ENCODE measurements around the gene KIF24. TPM values are rescaled to one million over a fixed set of nuclear protein-coding genes. Genes with fewer than 3 reads are reported as not detected.

Gene KIF24
- total and polyA plus RNA-seq, 2 of the 8 experiments (the other 6 are each of a cell fraction or from before 2014, with no cell fraction given), result 2.7 to 3.9 TPM

- Histone ChIP-seq H3K36me3 (ENCODE audit: control insufficient read depth in 2 of 4, insufficient read depth in 4 of 4, low read length in 3 of 4) (peaks cover 0 to 7% (median 0%) of the 10 kb centered on the region in 4 experiments; a peak in 1 of 8 replicates), H3K56ac (replicated peaks; ENCODE audit: insufficient read length, low read depth, low read length) (no peak overlapping the region), H2BK12ac (ENCODE audit: low read depth, low read length) (no peak overlapping the region), H3K27ac (ENCODE audit: low read depth, low read length) (no peak overlapping the region), H3K9ac (replicated peaks in 1 of 4; ENCODE audit: extremely low read depth in 1 of 4, low read depth in 3 of 4, low read length in 3 of 4) (no peak overlapping the region), H2BK120ac (replicated peaks; ENCODE audit: low read depth, low read length) (no peak overlapping the region), H3K4ac (replicated peaks; ENCODE audit: insufficient read length, low read depth, low read length) (no peak overlapping the region), H3K4me2 (ENCODE audit: insufficient read depth in 1 of 2, low read depth in 2 of 2, low read length in 2 of 2) (no peak overlapping the region), H4K8ac (ENCODE audit: extremely low read depth, insufficient read depth, low read length) (no peak overlapping the region), H3K4me1 (replicated peaks in 1 of 4; ENCODE audit: control insufficient read depth in 3 of 4, insufficient read depth in 4 of 4, low read length in 3 of 4) (peaks cover 9 to 19% (median 11%) of the 10 kb centered on the region in 4 experiments; a peak in 6 of 7 replicates), H2BK20ac (ENCODE audit: low read length) (no peak overlapping the region), H4K91ac (replicated peaks; ENCODE audit: insufficient read length, low read length) (no peak overlapping the region), H4K5ac (ENCODE audit: insufficient read length, low read depth, low read length) (no peak overlapping the region), H3K4me3 (ENCODE audit: extremely low read depth in 1 of 4, insufficient read depth in 2 of 4, low read depth in 3 of 4, low read length in 4 of 4) (no peak overlapping the region), H2AFZ (ENCODE audit: low read length) (no peak overlapping the region), H4K20me1 (replicated peaks in 1 of 2; ENCODE audit: control insufficient read depth in 1 of 2, insufficient read depth in 2 of 2, low read length in 2 of 2) (peaks cover 0 to 2% of the 10 kb centered on the region in 2 experiments), H3K14ac (ENCODE audit: insufficient read length) (no peak overlapping the region), H2BK15ac (ENCODE audit: low read length) (no peak overlapping the region), H3K9me3 (ENCODE audit: insufficient read depth in 2 of 2, low read depth in 1 of 2, low read length in 1 of 2) (peaks cover 0 to 6% of the 10 kb centered on the region in 2 experiments; a peak in 2 of 4 replicates), H3K23me2 (ENCODE audit: low read depth, low read length) (no peaks in the 10 kb centered on the region), H3K79me2 (ENCODE audit: control insufficient read depth in 1 of 2, insufficient read depth in 2 of 2, low read length in 2 of 2) (no peaks in the 10 kb centered on the region), H2BK5ac (ENCODE audit: low read depth, low read length) (no peak overlapping the region), H3K18ac (ENCODE audit: extremely low read depth, low read length) (no peak overlapping the region), H2AK5ac (ENCODE audit: low read depth, low read length) (no peak overlapping the region), H3K23ac (ENCODE audit: insufficient read length) (no peak overlapping the region), H3K79me1 (ENCODE audit: low read depth, low read length) (no peaks in the 10 kb centered on the region), H3K27me3 (replicated peaks in 1 of 4; ENCODE audit: control insufficient read depth in 3 of 4, extremely low read depth in 1 of 4, insufficient read depth in 3 of 4, low read length in 3 of 4) (no peaks in the 10 kb centered on the region)
- ChIA-PET CTCF (ENCODE audit: partially characterized antibody) (interaction anchor here (10.6 to 19.4 kb wide), 2 partner anchors 11 to 28 kb away, joined by 83 to 350 read pairs; partner anchors contain the start of gene MYORG), POLR2A (ENCODE audit: partially characterized antibody) (no interaction called here)
- TF ChIP-seq CHD1 (IDR thresholded peaks at IDR 0.05; ENCODE audit: low read depth, low read length) (no peak), EGR1 (IDR thresholded peaks at IDR 0.05; ENCODE audit: borderline replicate concordance, low read depth, low read length) (no peak), CTCF (IDR thresholded peaks at IDR 0.05; ENCODE audit: control extremely low read depth in 1 of 3, insufficient read depth in 1 of 3, low read depth in 1 of 3, low read length in 3 of 3) (no peak), POU5F1 (IDR thresholded peaks at IDR 0.05; ENCODE audit: low read depth, low read length) (no peak), SRF (IDR thresholded peaks at IDR 0.05; ENCODE audit: low read depth, low read length) (no peak), BACH1 (IDR thresholded peaks at IDR 0.05; ENCODE audit: low read length) (no peak), FOSL1 (IDR thresholded peaks at IDR 0.05; ENCODE audit: insufficient read depth, low read depth, low read length) (no peak), JUND (IDR thresholded peaks at IDR 0.05; ENCODE audit: low read length) (no peak), CHD2 (IDR thresholded peaks at IDR 0.05; ENCODE audit: low read length) (no peak), TAF1 (IDR thresholded peaks at IDR 0.05; ENCODE audit: low read depth, low read length) (no peak)
- TF ChIP-seq, protein P1, sequence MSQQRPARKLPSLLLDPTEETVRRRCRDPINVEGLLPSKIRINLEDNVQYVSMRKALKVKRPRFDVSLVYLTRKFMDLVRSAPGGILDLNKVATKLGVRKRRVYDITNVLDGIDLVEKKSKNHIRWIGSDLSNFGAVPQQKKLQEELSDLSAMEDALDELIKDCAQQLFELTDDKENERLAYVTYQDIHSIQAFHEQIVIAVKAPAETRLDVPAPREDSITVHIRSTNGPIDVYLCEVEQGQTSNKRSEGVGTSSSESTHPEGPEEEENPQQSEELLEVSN (IDR thresholded peaks at IDR 0.05), result no peak
- DNase-seq (ENCODE audit: low read depth in 1 of 2, low spot score in 2 of 2), result peak in 1 of 2 experiments; percentile 11
- WGBS, 2 experiments (ENCODE audit: extremely low coverage in 1 of 2, insufficient coverage in 1 of 2, insufficient read length in 1 of 2, insufficient replicate concordance in 2 of 2, low coverage in 1 of 2, low lambda C conversion rate in 2 of 2, missing lambda C conversion rate in 1 of 2), result 78% methylated on average over 2 of the region's 2 CpGs; no CpG with 5 or more reads in 1 of the 2 experiments
- FAIRE-seq, result no peak
Observed at GRCh38 chr9:34366365-34366764, 37.3 kb upstream of the KIF24 start.

Data from H1 (cell line).